GM23338 (cell line): ENCODE results near the gene CHST14. TPM values are rescaled to one million over a fixed set of nuclear protein-coding genes. Genes with fewer than 3 reads are reported as not detected.

ENCODE experiments used
- ATAC-seq: fragments of 200-7000 bp; cut with Tn5 transposase; 3 replicates; pipeline ENCODE4 v1.9.1; 2020
- DNase-seq: peaks from one replicate; pipeline ENCODE4 v3.0.0-alpha.2; 2015; ENCODE audit warnings: low spot score
- H2AFZ ChIP-seq: fragments of 200-600 bp; sonication (generic); 2 replicates; pipeline ENCODE4 v1.8.0; 2016; ENCODE audit warnings: antibody characterized with exemption, mild to moderate bottlenecking, moderate library complexity
- H3F3A ChIP-seq: fragments of 200-600 bp; sonication (generic); replicated peaks from 2 replicates; pipeline ENCODE4 v1.8.0; 2017; ENCODE audit warnings: antibody characterized with exemption, mixed run types, low read depth
- H3K27ac ChIP-seq: fragments of 200-600 bp; sonication (generic); 2 replicates; pipeline ENCODE4 v1.6.1; 2016; ENCODE audit warnings: low read depth
- H3K27me3 ChIP-seq: fragments of 200-600 bp; sonication (generic); 2 replicates; pipeline ENCODE4 v1.8.0; 2016; ENCODE audit warnings: mild to moderate bottlenecking, mixed run types, moderate library complexity; ENCODE audit not compliant: insufficient read depth
- H3K36me3 ChIP-seq: fragments of 200-600 bp; sonication (generic); 2 replicates; pipeline ENCODE4 v1.8.0; 2016; ENCODE audit warnings: mild to moderate bottlenecking; ENCODE audit not compliant: insufficient read depth
- H3K4me1 ChIP-seq: fragments of 200-600 bp; sonication (generic); 2 replicates; pipeline ENCODE4 v1.8.0; 2016; ENCODE audit warnings: mild to moderate bottlenecking, moderate library complexity; ENCODE audit not compliant: insufficient read depth
- H3K4me2 ChIP-seq: fragments of 200-600 bp; sonication (generic); 2 replicates; pipeline ENCODE4 v1.7.1; 2017; ENCODE audit warnings: mixed run types
- H3K4me3 ChIP-seq: fragments of 200-600 bp; sonication (generic); 2 replicates; pipeline ENCODE4 v1.6.1; 2016; ENCODE audit warnings: mixed run types
- H3K79me2 ChIP-seq: fragments of 200-600 bp; sonication (generic); replicated peaks from 2 replicates; pipeline ENCODE4 v1.8.0; 2017; ENCODE audit warnings: mild to moderate bottlenecking; ENCODE audit not compliant: insufficient read depth
- H3K9me2 ChIP-seq: fragments of 200-600 bp; sonication (generic); 2 replicates; pipeline ENCODE4 v1.8.0; 2017; ENCODE audit not compliant: insufficient read depth
- H4K20me1 ChIP-seq: fragments of 200-600 bp; sonication (generic); replicated peaks from 2 replicates; pipeline ENCODE4 v1.8.0; 2017; ENCODE audit warnings: mild to moderate bottlenecking; ENCODE audit not compliant: insufficient read depth
- H3K27ac Mint-ChIP-seq: 2 replicates; pipeline ENCODE4 v1.8.0; 2020; ENCODE audit warnings: inconsistent platforms, mild to moderate bottlenecking, moderate library complexity, mixed read lengths
- H3K27me3 Mint-ChIP-seq: 3 replicates; pipeline ENCODE4 v1.8.0; 2022; ENCODE audit warnings: low read depth, mild to moderate bottlenecking, moderate library complexity, mixed read lengths, inconsistent platforms; ENCODE audit not compliant: insufficient read depth, poor library complexity
- H3K36me3 Mint-ChIP-seq: 3 replicates; pipeline ENCODE4 v1.8.0; 2021; ENCODE audit warnings: low read depth, mild to moderate bottlenecking, inconsistent platforms, moderate library complexity, mixed read lengths
- H3K4me1 Mint-ChIP-seq: 3 replicates; pipeline ENCODE4 v1.8.0; 2020; ENCODE audit warnings: mild to moderate bottlenecking, inconsistent platforms, mixed read lengths
- H3K4me3 Mint-ChIP-seq: 3 replicates; pipeline ENCODE4 v1.8.0; 2021; ENCODE audit warnings: moderate library complexity, mild to moderate bottlenecking, inconsistent platforms, mixed read lengths
- H3K9me3 Mint-ChIP-seq: 3 replicates; pipeline ENCODE4 v1.8.0; 2020; ENCODE audit warnings: moderate library complexity, mild to moderate bottlenecking, inconsistent platforms, mixed read lengths
- EZH2 ChIP-seq: fragments of 200-600 bp; sonication (generic); IDR thresholded peaks from one replicate; pipeline ENCODE4 v1.8.0; 2017; ENCODE audit warnings: antibody characterized with exemption, mild to moderate bottlenecking, low read depth; ENCODE audit not compliant: unreplicated experiment
- EZH2phosphoT487 ChIP-seq: fragments of 200-600 bp; sonication (generic); IDR thresholded peaks from one replicate; pipeline ENCODE4 v1.8.1; 2018; ENCODE audit warnings: antibody characterized with exemption; ENCODE audit not compliant: unreplicated experiment
- JUNB ChIP-seq: IDR thresholded peaks from one replicate; pipeline ENCODE4 v1.6.1; 2016; ENCODE audit warnings: antibody characterized with exemption; ENCODE audit not compliant: unreplicated experiment
- NANOG ChIP-seq: IDR thresholded peaks from 2 replicates; pipeline ENCODE4 v1.6.1; 2016; ENCODE audit warnings: antibody characterized with exemption, borderline replicate concordance
- POLR2AphosphoS5 ChIP-seq: IDR thresholded peaks from 2 replicates; pipeline ENCODE4 v1.6.1; 2016; ENCODE audit warnings: antibody characterized with exemption, low read depth
- STAT1 ChIP-seq: IDR thresholded peaks from one replicate; pipeline ENCODE4 v1.6.1; 2016; ENCODE audit warnings: antibody characterized with exemption; ENCODE audit not compliant: unreplicated experiment
- ZNF114 ChIP-seq: fragments of 250-450 bp; sonication (Bioruptor Pico); IDR thresholded peaks from 2 replicates; pipeline ENCODE4 v1.5.0; 2020; ENCODE audit warnings: mild to moderate bottlenecking, moderate library complexity
- ZNF331 ChIP-seq: fragments of 250-450 bp; sonication (Bioruptor Pico); IDR thresholded peaks from 2 replicates; pipeline ENCODE4 v1.5.0; 2020; ENCODE audit warnings: low read depth, mild to moderate bottlenecking, moderate library complexity
- long read RNA-seq: library from polyadenylated mRNA; unstranded; transcript quantifications from one replicate; pipeline ENCODE4 v2.0.0, GENCODE V29; 2020; ENCODE audit not compliant: unreplicated experiment
- polyA plus RNA-seq: library from polyadenylated mRNA; unstranded; fragments of >200 nt; fragmentation: Nextera tagmentation; extraction: Ambion mirVana; gene quantifications from 2 replicates; pipeline ENCODE4 v1.2.1, GENCODE V29; 2016
- total RNA-seq: library from RNA; depleted of rRNA; stranded (reverse); fragments of >200 nt; shearing (Covaris generic); gene quantifications from 2 replicates; pipeline ENCODE4 v1.2.3, GENCODE V29; 2014; rRNA removed
- TF ChIP-seq, protein P1 (sequence below): fragments of 250-450 bp; sonication (Bioruptor Pico); IDR thresholded peaks from 2 replicates; pipeline ENCODE4 v1.5.0; 2020; ENCODE audit warnings: mild to moderate bottlenecking, moderate library complexity
- TF ChIP-seq, protein P2 (sequence below), 2 experiments: fragments of 200-600 bp in 1 of 2; sonication (generic) in 1 of 2; conservative IDR thresholded peaks; 2 replicates each; pipeline versions ENCODE4 v1.5.1 to v1.6.1; 2016 to 2017; ENCODE audit warnings: antibody characterized with exemption in 2 of 2, low read depth in 2 of 2, mild to moderate bottlenecking in 2 of 2, moderate library complexity in 1 of 2
- TF ChIP-seq, protein P3 (sequence below): IDR thresholded peaks from 2 replicates; pipeline ENCODE4 v1.6.1; 2016; ENCODE audit warnings: antibody characterized with exemption
- TF ChIP-seq, protein P4 (sequence below): IDR thresholded peaks from one replicate; pipeline ENCODE4 v1.6.1; 2018; ENCODE audit warnings: antibody characterized with exemption; ENCODE audit not compliant: unreplicated experiment

CHST14 gene, protein sequence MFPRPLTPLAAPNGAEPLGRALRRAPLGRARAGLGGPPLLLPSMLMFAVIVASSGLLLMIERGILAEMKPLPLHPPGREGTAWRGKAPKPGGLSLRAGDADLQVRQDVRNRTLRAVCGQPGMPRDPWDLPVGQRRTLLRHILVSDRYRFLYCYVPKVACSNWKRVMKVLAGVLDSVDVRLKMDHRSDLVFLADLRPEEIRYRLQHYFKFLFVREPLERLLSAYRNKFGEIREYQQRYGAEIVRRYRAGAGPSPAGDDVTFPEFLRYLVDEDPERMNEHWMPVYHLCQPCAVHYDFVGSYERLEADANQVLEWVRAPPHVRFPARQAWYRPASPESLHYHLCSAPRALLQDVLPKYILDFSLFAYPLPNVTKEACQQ
- total RNA-seq (15.6 and 17.9 TPM in 2 replicates), polyA plus RNA-seq (8.4 and 10.0 TPM in 2 replicates)
- long read RNA-seq, partial matches to known transcripts: 0 of 3 reads
- long read RNA-seq, other reads (novel, unspliced or antisense): 0 of 3 reads

DNA sequence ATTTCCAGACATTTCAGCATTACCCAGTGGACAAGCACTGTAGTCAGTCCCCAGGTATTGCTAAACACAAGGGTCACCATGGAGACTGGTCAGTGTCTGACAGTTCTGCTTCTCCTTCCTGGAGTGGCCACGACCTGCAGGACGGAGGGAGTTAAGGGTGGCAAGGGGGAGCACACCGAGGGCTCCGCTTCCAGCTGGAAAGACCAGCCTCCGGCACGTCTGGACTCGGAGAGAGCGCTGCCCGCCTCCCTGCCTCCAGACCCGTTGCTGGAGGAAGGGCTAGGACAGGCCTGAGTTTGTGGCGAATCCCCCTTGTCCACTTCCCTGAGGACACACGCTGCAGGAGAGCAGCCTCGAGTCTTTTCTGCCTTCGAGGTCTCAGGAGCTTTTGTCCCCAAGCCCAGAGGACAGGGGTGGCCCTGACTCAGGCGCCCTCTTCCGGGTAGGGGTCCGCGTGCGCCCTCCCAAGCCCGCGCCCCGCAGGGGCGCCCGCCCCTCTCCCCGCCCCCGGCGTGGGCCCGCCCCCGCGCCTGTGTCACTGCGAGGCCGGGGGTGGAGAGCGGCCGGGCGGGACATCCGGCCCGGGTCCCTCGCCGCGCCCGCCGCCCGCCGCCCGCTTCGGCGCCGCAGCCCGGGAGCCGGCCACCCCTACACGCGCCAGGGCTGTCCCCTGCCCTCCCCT is at the start of gene CHST14:
Gene CHST14 (plus strand): TSS at position 562 of the 682 bp plus-strand sequence. CDS start 230 bp downstream, outside the sequence.
- DNase-seq: peak; percentile 71
- peaks cover 15% of the 10 kb centered on the region for H3F3A ChIP-seq
- H3K27me3 ChIP-seq: no peaks in the 10 kb centered on the region
- H3K4me3 ChIP-seq: peak within 1 kb of the TSS; percentile 81
- H2AFZ ChIP-seq: peak within 1 kb of the TSS; percentile 81
- peaks cover 33% of the 10 kb centered on the region for H3K4me1 Mint-ChIP-seq
- peak within 1 kb of the TSS; percentile 98 for H3K4me2 ChIP-seq
- H3K27me3 Mint-ChIP-seq: peaks cover 22% of the 10 kb centered on the region
- H3K9me2 ChIP-seq: no peaks in the 10 kb centered on the region
- ATAC-seq: peak; percentile 60
- H3K79me2 ChIP-seq: no peaks in the 10 kb centered on the region
- peaks cover 7% of the 10 kb centered on the region for H4K20me1 ChIP-seq
- H3K36me3 Mint-ChIP-seq: peaks cover 21% of the 10 kb centered on the region
- peaks cover 17% of the 10 kb centered on the region for H3K4me1 ChIP-seq
- H3K4me3 Mint-ChIP-seq: peak within 1 kb of the TSS; percentile 84
- H3K36me3 ChIP-seq: no peaks in the 10 kb centered on the region
- H3K9me3 Mint-ChIP-seq: no peaks in the 10 kb centered on the region
- peak within 1 kb of the TSS; percentile 74; the same call in 1 of the 2 replicates for H3K27ac ChIP-seq
- H3K27ac Mint-ChIP-seq: no peak within 1 kb of the TSS; the same call in 1 of the 2 replicates
- TF ChIP-seq, protein P1, sequence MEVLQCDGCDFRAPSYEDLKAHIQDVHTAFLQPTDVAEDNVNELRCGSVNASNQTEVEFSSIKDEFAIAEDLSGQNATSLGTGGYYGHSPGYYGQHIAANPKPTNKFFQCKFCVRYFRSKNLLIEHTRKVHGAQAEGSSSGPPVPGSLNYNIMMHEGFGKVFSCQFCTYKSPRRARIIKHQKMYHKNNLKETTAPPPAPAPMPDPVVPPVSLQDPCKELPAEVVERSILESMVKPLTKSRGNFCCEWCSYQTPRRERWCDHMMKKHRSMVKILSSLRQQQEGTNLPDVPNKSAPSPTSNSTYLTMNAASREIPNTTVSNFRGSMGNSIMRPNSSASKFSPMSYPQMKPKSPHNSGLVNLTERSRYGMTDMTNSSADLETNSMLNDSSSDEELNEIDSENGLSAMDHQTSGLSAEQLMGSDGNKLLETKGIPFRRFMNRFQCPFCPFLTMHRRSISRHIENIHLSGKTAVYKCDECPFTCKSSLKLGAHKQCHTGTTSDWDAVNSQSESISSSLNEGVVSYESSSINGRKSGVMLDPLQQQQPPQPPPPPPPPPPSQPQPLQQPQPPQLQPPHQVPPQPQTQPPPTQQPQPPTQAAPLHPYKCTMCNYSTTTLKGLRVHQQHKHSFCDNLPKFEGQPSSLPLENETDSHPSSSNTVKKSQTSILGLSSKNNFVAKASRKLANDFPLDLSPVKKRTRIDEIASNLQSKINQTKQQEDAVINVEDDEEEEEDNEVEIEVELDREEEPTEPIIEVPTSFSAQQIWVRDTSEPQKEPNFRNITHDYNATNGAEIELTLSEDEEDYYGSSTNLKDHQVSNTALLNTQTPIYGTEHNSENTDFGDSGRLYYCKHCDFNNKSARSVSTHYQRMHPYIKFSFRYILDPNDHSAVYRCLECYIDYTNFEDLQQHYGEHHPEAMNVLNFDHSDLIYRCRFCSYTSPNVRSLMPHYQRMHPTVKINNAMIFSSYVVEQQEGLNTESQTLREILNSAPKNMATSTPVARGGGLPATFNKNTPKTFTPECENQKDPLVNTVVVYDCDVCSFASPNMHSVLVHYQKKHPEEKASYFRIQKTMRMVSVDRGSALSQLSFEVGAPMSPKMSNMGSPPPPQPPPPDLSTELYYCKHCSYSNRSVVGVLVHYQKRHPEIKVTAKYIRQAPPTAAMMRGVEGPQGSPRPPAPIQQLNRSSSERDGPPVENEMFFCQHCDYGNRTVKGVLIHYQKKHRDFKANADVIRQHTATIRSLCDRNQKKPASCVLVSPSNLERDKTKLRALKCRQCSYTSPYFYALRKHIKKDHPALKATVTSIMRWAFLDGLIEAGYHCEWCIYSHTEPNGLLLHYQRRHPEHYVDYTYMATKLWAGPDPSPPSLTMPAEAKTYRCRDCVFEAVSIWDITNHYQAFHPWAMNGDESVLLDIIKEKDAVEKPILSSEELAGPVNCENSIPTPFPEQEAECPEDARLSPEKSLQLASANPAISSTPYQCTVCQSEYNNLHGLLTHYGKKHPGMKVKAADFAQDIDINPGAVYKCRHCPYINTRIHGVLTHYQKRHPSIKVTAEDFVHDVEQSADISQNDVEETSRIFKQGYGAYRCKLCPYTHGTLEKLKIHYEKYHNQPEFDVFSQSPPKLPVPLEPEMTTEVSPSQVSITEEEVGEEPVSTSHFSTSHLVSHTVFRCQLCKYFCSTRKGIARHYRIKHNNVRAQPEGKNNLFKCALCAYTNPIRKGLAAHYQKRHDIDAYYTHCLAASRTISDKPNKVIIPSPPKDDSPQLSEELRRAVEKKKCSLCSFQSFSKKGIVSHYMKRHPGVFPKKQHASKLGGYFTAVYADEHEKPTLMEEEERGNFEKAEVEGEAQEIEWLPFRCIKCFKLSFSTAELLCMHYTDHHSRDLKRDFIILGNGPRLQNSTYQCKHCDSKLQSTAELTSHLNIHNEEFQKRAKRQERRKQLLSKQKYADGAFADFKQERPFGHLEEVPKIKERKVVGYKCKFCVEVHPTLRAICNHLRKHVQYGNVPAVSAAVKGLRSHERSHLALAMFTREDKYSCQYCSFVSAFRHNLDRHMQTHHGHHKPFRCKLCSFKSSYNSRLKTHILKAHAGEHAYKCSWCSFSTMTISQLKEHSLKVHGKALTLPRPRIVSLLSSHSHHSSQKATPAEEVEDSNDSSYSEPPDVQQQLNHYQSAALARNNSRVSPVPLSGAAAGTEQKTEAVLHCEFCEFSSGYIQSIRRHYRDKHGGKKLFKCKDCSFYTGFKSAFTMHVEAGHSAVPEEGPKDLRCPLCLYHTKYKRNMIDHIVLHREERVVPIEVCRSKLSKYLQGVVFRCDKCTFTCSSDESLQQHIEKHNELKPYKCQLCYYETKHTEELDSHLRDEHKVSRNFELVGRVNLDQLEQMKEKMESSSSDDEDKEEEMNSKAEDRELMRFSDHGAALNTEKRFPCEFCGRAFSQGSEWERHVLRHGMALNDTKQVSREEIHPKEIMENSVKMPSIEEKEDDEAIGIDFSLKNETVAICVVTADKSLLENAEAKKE (CRISPR knock-in tag): no peak
- TF ChIP-seq, protein P2, sequence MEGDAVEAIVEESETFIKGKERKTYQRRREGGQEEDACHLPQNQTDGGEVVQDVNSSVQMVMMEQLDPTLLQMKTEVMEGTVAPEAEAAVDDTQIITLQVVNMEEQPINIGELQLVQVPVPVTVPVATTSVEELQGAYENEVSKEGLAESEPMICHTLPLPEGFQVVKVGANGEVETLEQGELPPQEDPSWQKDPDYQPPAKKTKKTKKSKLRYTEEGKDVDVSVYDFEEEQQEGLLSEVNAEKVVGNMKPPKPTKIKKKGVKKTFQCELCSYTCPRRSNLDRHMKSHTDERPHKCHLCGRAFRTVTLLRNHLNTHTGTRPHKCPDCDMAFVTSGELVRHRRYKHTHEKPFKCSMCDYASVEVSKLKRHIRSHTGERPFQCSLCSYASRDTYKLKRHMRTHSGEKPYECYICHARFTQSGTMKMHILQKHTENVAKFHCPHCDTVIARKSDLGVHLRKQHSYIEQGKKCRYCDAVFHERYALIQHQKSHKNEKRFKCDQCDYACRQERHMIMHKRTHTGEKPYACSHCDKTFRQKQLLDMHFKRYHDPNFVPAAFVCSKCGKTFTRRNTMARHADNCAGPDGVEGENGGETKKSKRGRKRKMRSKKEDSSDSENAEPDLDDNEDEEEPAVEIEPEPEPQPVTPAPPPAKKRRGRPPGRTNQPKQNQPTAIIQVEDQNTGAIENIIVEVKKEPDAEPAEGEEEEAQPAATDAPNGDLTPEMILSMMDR (conservative IDR thresholded peaks at IDR 0.05; ENCODE audit: low read depth in 2 of 2): peak in 1 of 2 experiments; percentile 32; a peak in 2 of 4 replicates
- TF ChIP-seq EZH2 (no peak), ZNF331 (CRISPR knock-in tag) (no peak), EZH2phosphoT487 (no peak), STAT1 (no peak), NANOG (no peak), ZNF114 (no peak), POLR2AphosphoS5 (peak; percentile 37), JUNB (no peak)
- TF ChIP-seq, protein P3, sequence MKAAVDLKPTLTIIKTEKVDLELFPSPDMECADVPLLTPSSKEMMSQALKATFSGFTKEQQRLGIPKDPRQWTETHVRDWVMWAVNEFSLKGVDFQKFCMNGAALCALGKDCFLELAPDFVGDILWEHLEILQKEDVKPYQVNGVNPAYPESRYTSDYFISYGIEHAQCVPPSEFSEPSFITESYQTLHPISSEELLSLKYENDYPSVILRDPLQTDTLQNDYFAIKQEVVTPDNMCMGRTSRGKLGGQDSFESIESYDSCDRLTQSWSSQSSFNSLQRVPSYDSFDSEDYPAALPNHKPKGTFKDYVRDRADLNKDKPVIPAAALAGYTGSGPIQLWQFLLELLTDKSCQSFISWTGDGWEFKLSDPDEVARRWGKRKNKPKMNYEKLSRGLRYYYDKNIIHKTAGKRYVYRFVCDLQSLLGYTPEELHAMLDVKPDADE: no peak
- TF ChIP-seq, protein P4, sequence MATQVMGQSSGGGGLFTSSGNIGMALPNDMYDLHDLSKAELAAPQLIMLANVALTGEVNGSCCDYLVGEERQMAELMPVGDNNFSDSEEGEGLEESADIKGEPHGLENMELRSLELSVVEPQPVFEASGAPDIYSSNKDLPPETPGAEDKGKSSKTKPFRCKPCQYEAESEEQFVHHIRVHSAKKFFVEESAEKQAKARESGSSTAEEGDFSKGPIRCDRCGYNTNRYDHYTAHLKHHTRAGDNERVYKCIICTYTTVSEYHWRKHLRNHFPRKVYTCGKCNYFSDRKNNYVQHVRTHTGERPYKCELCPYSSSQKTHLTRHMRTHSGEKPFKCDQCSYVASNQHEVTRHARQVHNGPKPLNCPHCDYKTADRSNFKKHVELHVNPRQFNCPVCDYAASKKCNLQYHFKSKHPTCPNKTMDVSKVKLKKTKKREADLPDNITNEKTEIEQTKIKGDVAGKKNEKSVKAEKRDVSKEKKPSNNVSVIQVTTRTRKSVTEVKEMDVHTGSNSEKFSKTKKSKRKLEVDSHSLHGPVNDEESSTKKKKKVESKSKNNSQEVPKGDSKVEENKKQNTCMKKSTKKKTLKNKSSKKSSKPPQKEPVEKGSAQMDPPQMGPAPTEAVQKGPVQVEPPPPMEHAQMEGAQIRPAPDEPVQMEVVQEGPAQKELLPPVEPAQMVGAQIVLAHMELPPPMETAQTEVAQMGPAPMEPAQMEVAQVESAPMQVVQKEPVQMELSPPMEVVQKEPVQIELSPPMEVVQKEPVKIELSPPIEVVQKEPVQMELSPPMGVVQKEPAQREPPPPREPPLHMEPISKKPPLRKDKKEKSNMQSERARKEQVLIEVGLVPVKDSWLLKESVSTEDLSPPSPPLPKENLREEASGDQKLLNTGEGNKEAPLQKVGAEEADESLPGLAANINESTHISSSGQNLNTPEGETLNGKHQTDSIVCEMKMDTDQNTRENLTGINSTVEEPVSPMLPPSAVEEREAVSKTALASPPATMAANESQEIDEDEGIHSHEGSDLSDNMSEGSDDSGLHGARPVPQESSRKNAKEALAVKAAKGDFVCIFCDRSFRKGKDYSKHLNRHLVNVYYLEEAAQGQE: no peak
